PC-3 (cell line): ENCODE results near the gene SH2D1A.

Experiments used
- CTCF ChIP-seq: fragments of 300-600 bp; sonication (generic); conservative IDR thresholded peaks from 2 replicates; pipeline ENCODE4 v1.5.1; 2017; ENCODE audit warnings: antibody characterized with exemption, low read depth, mild to moderate bottlenecking, low read length
- EZH2 ChIP-seq: fragments of 300-600 bp; sonication (generic); IDR thresholded peaks from one replicate; pipeline ENCODE4 v1.6.1; 2017; ENCODE audit warnings: antibody characterized with exemption, mild to moderate bottlenecking, low read length; ENCODE audit not compliant: unreplicated experiment

DNA sequence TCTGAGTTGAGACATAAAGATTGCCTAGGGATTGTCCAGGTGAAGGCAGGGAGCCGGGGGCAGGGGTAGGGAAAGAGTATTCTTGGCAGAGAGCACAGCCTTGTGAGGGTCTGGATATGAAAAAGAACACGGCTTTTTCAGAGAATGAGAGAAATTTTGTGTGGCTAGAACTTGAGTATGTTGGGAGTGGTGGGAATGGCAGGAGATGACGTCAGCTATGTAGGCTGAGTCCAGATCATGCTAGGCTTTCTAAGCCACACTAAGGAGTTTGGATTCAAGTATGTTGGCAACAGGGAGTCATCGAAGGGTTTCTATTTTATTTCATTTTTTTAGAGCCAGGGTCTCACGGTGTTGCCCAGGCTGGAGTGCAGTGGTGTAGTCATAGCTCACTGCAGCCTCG is 40.0 kb downstream of the SH2D1A start:
- TF ChIP-seq EZH2 (no peak), CTCF (no peak)
